GM12865 (cell line): ENCODE measurements around the gene SPOUT1.
"Not testable (repeated sequence)": the region's sequence is repeated elsewhere in the genome, so short reads cannot be mapped to it uniquely, and the experiment has no call there.

ENCODE experiments used
- DNase-seq: peaks from one replicate; pipeline ENCODE4 v3.0.0; 2010; ENCODE audit warnings: low read depth
- H3K4me3 ChIP-seq: 2 replicates; pipeline ENCODE4 v1.5.1; 2011; ENCODE audit warnings: mild to moderate bottlenecking, low read depth, low read length, control low read depth
- TF ChIP-seq, protein P1 (sequence below): IDR thresholded peaks from 2 replicates; pipeline ENCODE4 v1.5.1; 2011; ENCODE audit warnings: low read length, control low read depth, low read depth, inconsistent platforms; ENCODE audit not compliant: insufficient read depth; ENCODE audit errors: missing control alignments

SPOUT1 gene, protein sequence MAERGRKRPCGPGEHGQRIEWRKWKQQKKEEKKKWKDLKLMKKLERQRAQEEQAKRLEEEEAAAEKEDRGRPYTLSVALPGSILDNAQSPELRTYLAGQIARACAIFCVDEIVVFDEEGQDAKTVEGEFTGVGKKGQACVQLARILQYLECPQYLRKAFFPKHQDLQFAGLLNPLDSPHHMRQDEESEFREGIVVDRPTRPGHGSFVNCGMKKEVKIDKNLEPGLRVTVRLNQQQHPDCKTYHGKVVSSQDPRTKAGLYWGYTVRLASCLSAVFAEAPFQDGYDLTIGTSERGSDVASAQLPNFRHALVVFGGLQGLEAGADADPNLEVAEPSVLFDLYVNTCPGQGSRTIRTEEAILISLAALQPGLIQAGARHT

DNA sequence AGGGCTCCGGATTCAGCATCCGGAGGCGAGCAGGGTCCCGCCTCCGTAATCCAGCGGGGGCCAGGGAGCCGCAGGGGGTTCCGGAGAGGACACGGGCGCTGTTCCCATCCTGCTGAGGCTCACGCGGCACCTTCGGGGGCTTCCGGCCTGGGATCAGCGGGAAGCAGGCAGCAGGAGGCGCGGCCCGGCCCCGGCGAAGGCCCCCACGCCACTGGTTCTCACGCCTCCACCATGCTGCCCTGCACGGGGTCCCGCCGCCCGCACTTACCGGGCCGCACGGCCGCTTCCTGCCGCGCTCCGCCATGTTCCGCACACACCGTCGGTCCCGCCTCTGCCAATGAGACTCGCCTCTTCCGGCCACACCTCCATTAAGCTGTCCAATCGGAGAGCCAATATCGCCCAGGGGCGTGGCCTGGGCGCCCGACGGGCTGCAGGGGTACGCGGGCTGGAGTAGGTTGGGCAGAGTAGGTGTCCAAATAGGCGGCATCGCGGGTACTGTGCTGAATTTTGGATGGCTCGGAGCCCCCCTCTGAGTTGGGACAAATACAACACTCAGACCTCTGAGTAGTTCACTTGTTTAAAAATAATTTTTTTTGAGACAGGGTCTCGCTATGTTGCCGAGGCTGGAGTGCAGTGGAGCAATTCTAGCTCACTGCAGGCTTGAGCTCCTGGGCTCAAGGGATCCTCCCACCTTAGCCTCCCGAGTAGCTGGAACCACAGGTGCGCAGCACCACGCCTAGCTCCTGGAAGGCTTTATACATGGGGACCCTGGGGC, at the start of gene SPOUT1:
SPOUT1 (minus strand) TSS at position 318 of the 775 bp plus-strand sequence; CDS start at position 304, 14 bp downstream.
- TF ChIP-seq, protein P1, sequence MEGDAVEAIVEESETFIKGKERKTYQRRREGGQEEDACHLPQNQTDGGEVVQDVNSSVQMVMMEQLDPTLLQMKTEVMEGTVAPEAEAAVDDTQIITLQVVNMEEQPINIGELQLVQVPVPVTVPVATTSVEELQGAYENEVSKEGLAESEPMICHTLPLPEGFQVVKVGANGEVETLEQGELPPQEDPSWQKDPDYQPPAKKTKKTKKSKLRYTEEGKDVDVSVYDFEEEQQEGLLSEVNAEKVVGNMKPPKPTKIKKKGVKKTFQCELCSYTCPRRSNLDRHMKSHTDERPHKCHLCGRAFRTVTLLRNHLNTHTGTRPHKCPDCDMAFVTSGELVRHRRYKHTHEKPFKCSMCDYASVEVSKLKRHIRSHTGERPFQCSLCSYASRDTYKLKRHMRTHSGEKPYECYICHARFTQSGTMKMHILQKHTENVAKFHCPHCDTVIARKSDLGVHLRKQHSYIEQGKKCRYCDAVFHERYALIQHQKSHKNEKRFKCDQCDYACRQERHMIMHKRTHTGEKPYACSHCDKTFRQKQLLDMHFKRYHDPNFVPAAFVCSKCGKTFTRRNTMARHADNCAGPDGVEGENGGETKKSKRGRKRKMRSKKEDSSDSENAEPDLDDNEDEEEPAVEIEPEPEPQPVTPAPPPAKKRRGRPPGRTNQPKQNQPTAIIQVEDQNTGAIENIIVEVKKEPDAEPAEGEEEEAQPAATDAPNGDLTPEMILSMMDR = no peak
- DNase-seq = peak; percentile 96
- H3K4me3 ChIP-seq = peak within 1 kb of the TSS; percentile 95

DNA sequence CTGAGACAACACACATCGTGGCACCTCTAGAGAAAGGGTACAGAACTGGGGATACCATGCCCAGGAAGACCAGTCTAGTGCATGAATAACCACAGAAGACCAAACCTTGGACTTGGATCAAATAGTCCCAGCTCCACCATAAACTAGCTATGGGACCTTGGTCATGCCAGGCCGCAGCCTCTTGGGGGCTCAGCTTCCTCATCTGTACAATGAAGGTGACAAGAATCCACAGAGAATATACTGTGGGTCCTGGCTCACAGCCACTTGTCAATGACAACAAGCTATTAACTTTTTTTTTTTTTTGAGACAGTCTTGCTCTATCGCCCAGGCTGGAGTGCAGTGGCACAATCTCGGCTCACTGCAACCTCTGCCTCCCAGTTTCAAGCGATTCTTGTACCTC, 48.3 kb upstream of the SPOUT1 start:
- TF ChIP-seq, protein P1 = no peak
- no peak for DNase-seq
- no peak overlapping the region for H3K4me3 ChIP-seq

DNA sequence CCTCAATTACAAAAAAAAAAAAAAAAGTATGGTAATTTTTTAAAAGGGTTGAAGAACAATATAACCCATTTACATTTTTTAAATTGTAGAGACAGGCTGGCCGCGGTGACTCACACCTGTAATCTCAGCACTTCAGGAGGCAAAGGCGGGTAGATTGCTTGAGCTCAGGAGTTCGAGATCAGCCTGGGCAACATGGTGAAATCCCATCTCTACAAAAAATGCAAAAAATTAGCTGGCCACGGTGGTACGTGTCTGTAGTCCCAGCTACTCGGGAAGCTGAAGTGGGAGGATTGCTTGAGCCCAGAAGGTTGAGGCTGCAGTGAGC, 41.3 kb upstream of the SPOUT1 start:
- not testable (repeated sequence) for H3K4me3 ChIP-seq, DNase-seq

DNA sequence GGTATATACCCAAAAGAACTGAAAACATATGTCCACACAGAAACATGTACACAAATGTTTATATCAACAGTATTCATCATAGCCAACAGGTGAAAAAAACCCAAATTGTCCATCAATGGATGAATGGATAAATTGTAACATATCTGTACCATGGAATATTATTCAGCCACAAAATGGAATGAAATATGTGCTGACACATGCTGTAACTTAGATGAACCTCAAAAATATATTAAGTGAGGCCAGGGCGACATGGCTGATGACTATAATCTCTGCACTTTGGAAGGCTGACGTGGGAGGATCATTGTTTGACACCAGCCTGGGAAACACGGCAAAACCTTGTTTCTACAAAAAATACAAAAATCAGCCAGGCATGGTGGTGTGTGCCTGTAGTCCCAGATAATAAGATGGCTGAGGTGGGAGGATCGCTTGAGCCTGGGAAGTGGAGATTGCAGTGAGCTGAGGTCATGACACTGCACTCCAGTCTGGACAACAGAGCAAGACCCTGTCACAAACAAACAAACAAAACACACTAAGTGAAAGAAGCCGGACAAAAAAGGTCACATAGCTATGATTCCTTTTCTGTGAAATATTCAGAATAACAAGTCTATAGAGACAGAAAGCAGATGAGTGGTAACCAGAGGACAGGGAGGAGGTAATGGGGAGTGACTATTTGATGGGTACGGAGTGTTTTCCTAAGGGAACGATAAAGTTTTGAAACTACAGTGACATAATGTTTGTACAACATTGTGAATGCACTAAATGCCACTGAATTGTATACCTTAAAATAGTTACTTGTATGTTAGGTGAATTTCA, 40.7 kb upstream of the SPOUT1 start:
- TF ChIP-seq, protein P1 = no peak
- no peak for DNase-seq
- H3K4me3 ChIP-seq = no peak overlapping the region

DNA sequence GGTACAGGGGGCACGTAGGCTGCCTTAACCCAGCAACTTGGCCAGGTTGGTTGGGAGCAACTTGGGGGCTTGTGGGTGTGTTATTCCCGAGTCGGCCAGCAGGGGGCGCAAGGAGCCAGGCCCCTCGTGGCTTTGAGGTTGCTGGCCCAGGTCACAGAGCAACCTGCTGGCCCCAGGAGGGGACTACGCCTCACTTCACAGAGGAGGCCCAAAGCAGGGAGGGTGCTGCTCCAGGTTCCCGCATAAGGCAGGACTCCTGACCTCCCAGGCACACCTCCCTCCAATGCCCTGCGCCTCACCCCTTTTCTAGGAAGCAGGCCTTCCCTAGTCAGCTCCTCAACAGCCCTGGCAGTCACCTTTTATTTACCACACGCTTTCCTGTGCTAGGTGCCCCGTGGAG, 34.1 kb upstream of the SPOUT1 start:
- DNase-seq = peak; percentile 86
- TF ChIP-seq, protein P1 = peak; percentile 99

DNA sequence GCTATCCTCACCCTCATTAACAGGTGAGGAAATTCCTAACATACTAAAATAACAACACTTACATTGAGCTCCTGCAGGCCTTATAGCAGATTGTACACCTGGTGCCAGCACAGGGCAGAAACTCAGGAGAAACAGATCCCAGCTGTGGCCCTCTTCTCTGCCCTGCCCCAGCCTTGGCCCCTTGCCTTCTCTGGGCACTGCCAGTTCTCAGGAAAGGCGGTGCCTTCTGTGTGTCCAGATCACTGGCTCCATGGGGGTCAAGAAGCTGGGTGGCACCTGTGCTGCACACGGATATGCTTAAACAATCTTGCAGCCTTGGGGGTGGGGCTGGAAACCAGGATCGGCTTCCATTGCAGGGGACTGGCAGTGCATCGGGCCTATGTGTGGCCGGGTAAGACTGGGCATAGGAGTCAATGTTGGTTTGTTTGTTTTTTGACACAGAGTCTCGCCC, 32.8 kb upstream of the SPOUT1 start:
- H3K4me3 ChIP-seq = no peak overlapping the region
- TF ChIP-seq, protein P1 = no peak
- DNase-seq = no peak

More for the DNA sequence above, 34.1 kb upstream of the SPOUT1 start:
- H3K4me3 ChIP-seq = no peak overlapping the region

DNA sequence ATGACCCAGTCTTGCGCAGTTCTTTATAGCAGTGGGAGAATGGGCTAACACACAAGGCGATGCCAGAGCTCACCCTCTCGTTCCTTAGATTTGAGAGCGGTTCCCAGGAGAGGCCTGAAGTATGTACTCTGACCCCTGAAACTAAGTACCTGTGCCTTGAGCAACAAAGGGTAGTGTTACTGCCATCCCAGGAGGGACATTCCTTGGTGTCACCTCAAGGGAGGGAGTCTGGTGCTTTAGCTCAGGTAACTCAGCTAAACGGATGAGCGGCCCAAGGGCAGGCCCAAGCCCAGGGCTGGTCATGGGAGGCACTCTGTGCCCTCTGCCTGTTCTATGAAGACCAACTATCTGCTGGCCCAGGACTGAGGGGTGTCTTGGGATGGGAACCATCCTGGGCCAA, 31.9 kb upstream of the SPOUT1 start:
- TF ChIP-seq, protein P1 = no peak
- no peak overlapping the region for H3K4me3 ChIP-seq
- no peak for DNase-seq
